MM.1S (cell line): Measurements from ENCODE around the gene LMO1.
A peak's percentile ranks its signal among the peaks of the same experiment; 100 is the strongest.

Source experiments
- DNase-seq: peaks from one replicate; pipeline ENCODE4 v3.0.0-alpha.2; 2015
- H2AFZ ChIP-seq: fragments of 300-600 bp; sonication (generic); 2 replicates; pipeline ENCODE4 v1.6.0; 2016; ENCODE audit warnings: antibody characterized with exemption, low read length
- H3F3A ChIP-seq: fragments of 300-600 bp; sonication (generic); 2 replicates; pipeline ENCODE4 v1.6.1; 2016; ENCODE audit warnings: mild to moderate bottlenecking, antibody characterized with exemption, low read length, moderate library complexity, mixed read lengths; ENCODE audit not compliant: insufficient read depth
- H3K27ac ChIP-seq: fragments of 300-600 bp; sonication (generic); 2 replicates; pipeline ENCODE4 v1.5.1; 2016; ENCODE audit warnings: mild to moderate bottlenecking, low read length
- H3K27me3 ChIP-seq: fragments of 300-600 bp; sonication (generic); replicated peaks from 2 replicates; pipeline ENCODE4 v1.6.0; 2016; ENCODE audit warnings: low read length; ENCODE audit not compliant: insufficient read depth
- H3K36me3 ChIP-seq: fragments of 300-600 bp; sonication (generic); replicated peaks from 2 replicates; pipeline ENCODE4 v1.6.1; 2016; ENCODE audit warnings: mild to moderate bottlenecking, low read length, mixed read lengths; ENCODE audit not compliant: insufficient read depth
- H3K4me1 ChIP-seq: fragments of 300-600 bp; sonication (generic); 2 replicates; pipeline ENCODE4 v1.6.1; 2016; ENCODE audit warnings: low read length, mixed read lengths
- H3K4me2 ChIP-seq: fragments of 300-600 bp; sonication (generic); 2 replicates; pipeline ENCODE4 v1.6.0; 2016; ENCODE audit warnings: low read depth, low read length
- H3K4me3 ChIP-seq: fragments of 300-600 bp; sonication (generic); 2 replicates; pipeline ENCODE4 v1.5.1; 2016; ENCODE audit warnings: low read length, mixed read lengths
- H3K79me2 ChIP-seq: fragments of 300-600 bp; sonication (generic); 2 replicates; pipeline ENCODE4 v1.6.1; 2016; ENCODE audit warnings: mixed run types, low read length, mixed read lengths
- H3K9ac ChIP-seq: fragments of 300-600 bp; sonication (generic); 2 replicates; pipeline ENCODE4 v1.6.1; 2016; ENCODE audit warnings: low read length, mixed read lengths
- H3K9me2 ChIP-seq: fragments of 300-600 bp; sonication (generic); replicated peaks from 2 replicates; pipeline ENCODE4 v1.6.1; 2016; ENCODE audit warnings: mild to moderate bottlenecking, low read length, mixed read lengths; ENCODE audit not compliant: insufficient read depth
- H3K9me3 ChIP-seq: fragments of 300-600 bp; sonication (generic); replicated peaks from 2 replicates; pipeline ENCODE4 v1.6.1; 2016; ENCODE audit warnings: mild to moderate bottlenecking, low read length, mixed read lengths; ENCODE audit not compliant: insufficient read depth
- H4K20me1 ChIP-seq: fragments of 300-600 bp; sonication (generic); 2 replicates; pipeline ENCODE4 v1.6.1; 2016; ENCODE audit warnings: mild to moderate bottlenecking, low read length, moderate library complexity, mixed read lengths; ENCODE audit not compliant: insufficient read depth
- CTCF ChIP-seq: fragments of 300-600 bp; sonication (generic); IDR thresholded peaks from 2 replicates; pipeline ENCODE4 v1.5.1; 2016; ENCODE audit warnings: antibody characterized with exemption, low read length, mixed read lengths
- EZH2 ChIP-seq: fragments of 300-600 bp; sonication (generic); optimal IDR thresholded peaks from 2 replicates; pipeline ENCODE3; 2017; ENCODE audit warnings: low read depth, mild to moderate bottlenecking, antibody characterized with exemption, low read length, mixed read lengths
- EZH2phosphoT487 ChIP-seq: fragments of 300-600 bp; sonication (generic); IDR thresholded peaks from 2 replicates; pipeline ENCODE4 v1.6.1; 2018; ENCODE audit warnings: antibody characterized with exemption, low read length

LMO1 gene

GRCh38 chr11:8262552-8263108 is 1.0 kb downstream of the LMO1 start:
- TF ChIP-seq EZH2phosphoT487 (no peak), EZH2 (peak; percentile 40)
- H3K4me2 ChIP-seq: peak overlapping the region; percentile 54; the same call in 1 of the 2 replicates
- H3K4me3 ChIP-seq: no peak overlapping the region
- H3K9ac ChIP-seq: no peak overlapping the region
- H4K20me1 ChIP-seq: no peaks in the 10 kb centered on the region
- H3K9me3 ChIP-seq: no peaks in the 10 kb centered on the region
- H2AFZ ChIP-seq: no peak overlapping the region
- no peaks in the 10 kb centered on the region for H3F3A ChIP-seq
- peak; percentile 12 for DNase-seq
- H3K36me3 ChIP-seq: no peaks in the 10 kb centered on the region
- H3K79me2 ChIP-seq: no peaks in the 10 kb centered on the region
- peaks cover 44% of the 10 kb centered on the region for H3K27me3 ChIP-seq
- no peaks in the 10 kb centered on the region for H3K4me1 ChIP-seq
- H3K27ac ChIP-seq: no peak overlapping the region
- H3K9me2 ChIP-seq: no peaks in the 10 kb centered on the region

GRCh38 chr11:8261921-8262551 is 1.6 kb downstream of the LMO1 start:
- no peaks in the 10 kb centered on the region for H3K36me3 ChIP-seq
- peaks cover 38% of the 10 kb centered on the region for H3K27me3 ChIP-seq
- no peaks in the 10 kb centered on the region for H3K79me2 ChIP-seq
- H3K27ac ChIP-seq: no peak overlapping the region
- H2AFZ ChIP-seq: no peak overlapping the region
- TF ChIP-seq CTCF (no peak), EZH2phosphoT487 (no peak), EZH2 (no peak)
- no peak for DNase-seq
- H3K4me3 ChIP-seq: no peak overlapping the region
- no peaks in the 10 kb centered on the region for H3K4me1 ChIP-seq
- H3K9me3 ChIP-seq: no peaks in the 10 kb centered on the region
- no peaks in the 10 kb centered on the region for H3F3A ChIP-seq
- no peak overlapping the region; the same call in 1 of the 2 replicates for H3K4me2 ChIP-seq
- no peaks in the 10 kb centered on the region for H4K20me1 ChIP-seq
- no peak overlapping the region for H3K9ac ChIP-seq
- no peaks in the 10 kb centered on the region for H3K9me2 ChIP-seq

DNA sequence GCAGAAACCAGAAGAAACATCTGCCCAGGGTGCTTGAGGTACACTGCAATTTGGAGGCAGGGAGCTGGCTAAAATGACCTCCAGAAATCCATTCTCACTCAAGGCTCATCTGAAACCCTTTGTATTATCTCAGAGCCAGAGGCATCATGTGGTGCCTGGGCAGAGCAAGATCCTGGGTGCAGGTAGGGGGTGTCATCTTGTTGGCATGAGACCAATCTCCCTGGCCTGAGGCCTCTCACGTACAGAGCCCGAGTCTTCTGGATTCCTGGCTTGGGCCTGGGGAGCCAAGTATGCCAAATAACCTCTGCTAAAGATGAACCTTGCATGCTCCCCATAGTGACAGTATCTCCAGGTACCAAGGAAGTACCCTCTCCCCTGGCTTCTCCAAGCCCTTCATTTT is 2.4 kb downstream of the LMO1 start:
- peaks cover 34% of the 10 kb centered on the region for H3K27me3 ChIP-seq
- no peaks in the 10 kb centered on the region for H3K36me3 ChIP-seq

More for the DNA sequence above, 2.4 kb downstream of the LMO1 start:
- Histone ChIP-seq H3F3A (no peaks in the 10 kb centered on the region), H3K9me2 (no peaks in the 10 kb centered on the region), H4K20me1 (no peaks in the 10 kb centered on the region), H3K9ac (no peak overlapping the region), H3K9me3 (no peaks in the 10 kb centered on the region), H2AFZ (no peak overlapping the region), H3K4me3 (no peak overlapping the region), H3K4me2 (no peak overlapping the region), H3K27ac (no peak overlapping the region), H3K79me2 (no peaks in the 10 kb centered on the region), H3K4me1 (no peaks in the 10 kb centered on the region)
- no peak for DNase-seq
- TF ChIP-seq EZH2 (no peak), EZH2phosphoT487 (no peak), CTCF (no peak)
